ENCODE results near the gene TMEM200A. TPM values are rescaled to one million over a fixed set of nuclear protein-coding genes. Genes with fewer than 3 reads are reported as not detected.

The TMEM200A gene
- total RNA-seq, 1 donor from 2014 or later = not detected

GRCh38 chr6:130372786-130373185, 7.0 kb downstream of the TMEM200A start:
- no peak for ATAC-seq
- intact Hi-C loops (cut with DNase I) = no loop called here
- DNase-seq (ENCODE audit: missing footprints) = no peak

DNA sequence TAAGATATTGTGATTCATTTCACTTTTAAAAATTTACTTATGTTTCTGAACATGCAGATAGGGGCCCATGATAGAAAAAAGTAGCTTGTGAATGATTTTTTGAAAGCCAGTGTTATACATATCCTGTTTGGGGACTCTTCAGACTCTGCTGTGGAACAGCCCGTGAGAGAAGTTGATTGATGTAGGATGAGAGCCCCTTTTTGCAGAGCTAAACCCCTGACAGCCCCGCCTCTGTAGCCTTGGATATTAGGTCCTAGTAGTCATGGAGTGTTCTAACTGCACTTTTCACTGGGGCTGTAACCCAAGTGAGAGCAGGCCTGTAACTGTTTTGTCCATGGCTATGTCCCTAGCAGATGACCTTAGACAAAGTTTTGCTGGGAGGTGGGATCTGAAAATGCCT, 8.2 kb downstream of the TMEM200A start:
- no peak for DNase-seq (ENCODE audit: missing footprints)
- no peak for ATAC-seq
- intact Hi-C loops (cut with DNase I) = no loop called here

DNA sequence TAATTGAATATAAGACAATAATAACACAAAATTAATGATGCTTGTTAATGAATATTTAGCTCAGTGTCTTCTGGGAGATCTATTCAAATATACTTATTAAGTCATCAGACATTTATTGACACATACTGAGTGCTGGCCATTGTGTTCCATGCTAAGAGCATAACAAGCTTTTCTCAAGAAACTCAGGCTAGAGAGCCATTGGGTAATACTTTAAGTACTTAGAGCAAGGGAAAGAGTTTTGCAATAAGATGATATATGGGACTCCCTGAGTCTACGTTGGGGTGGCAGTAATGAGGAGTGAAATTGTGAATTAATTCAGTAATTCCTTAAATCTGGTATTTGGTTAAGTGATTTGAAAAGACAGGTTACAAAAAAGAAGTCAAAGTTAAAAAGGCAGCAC, 11.1 kb downstream of the TMEM200A start:
- intact Hi-C loops (cut with DNase I) = no loop called here
- ATAC-seq (no peak), DNase-seq (ENCODE audit: missing footprints) (no peak)

GRCh38 chr6:130377371-130377770, 11.6 kb downstream of the TMEM200A start:
- DNase-seq (ENCODE audit: missing footprints) (no peak), ATAC-seq (no peak)
- intact Hi-C loops (cut with DNase I) = no loop called here

GRCh38 chr6:130377915-130378314, 12.1 kb downstream of the TMEM200A start:
- intact Hi-C loops (cut with DNase I) = no loop called here

DNA sequence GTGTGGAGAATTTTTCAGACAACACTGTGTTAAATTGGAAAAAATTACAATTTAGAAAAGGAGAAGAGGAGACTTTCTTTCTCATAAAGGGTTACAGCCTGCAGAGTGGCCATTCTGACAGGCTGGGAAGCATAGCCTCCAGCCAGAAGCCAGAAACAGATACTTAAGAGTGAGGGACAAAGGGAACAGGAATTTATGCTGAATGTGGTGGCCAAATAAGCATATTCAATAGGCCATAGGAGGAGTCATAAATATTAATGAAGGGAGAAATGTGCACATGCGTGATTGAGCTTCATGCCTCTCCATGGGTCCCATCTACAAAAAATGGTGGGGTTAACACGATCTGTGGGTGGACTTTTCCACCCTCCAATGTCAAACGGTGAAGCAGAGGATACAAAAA, 13.4 kb downstream of the TMEM200A start:
- no peak for ATAC-seq
- DNase-seq (ENCODE audit: missing footprints) = no peak
- intact Hi-C loops (cut with DNase I) = no loop called here

More at GRCh38 chr6:130377915-130378314, 12.1 kb downstream of the TMEM200A start:
- DNase-seq (ENCODE audit: missing footprints) (no peak), ATAC-seq (no peak)

GRCh38 chr6:130381012-130381411, 15.2 kb downstream of the TMEM200A start:
- intact Hi-C loops (cut with DNase I) = no loop called here
- no peak for DNase-seq (ENCODE audit: missing footprints)

GRCh38 chr6:130381459-130382380, 15.9 kb downstream of the TMEM200A start:
- DNase-seq (ENCODE audit: missing footprints) (no peak), ATAC-seq (no peak)
- intact Hi-C loops (cut with DNase I) = no loop called here

More at GRCh38 chr6:130381012-130381411, 15.2 kb downstream of the TMEM200A start:
- no peak for ATAC-seq

DNA sequence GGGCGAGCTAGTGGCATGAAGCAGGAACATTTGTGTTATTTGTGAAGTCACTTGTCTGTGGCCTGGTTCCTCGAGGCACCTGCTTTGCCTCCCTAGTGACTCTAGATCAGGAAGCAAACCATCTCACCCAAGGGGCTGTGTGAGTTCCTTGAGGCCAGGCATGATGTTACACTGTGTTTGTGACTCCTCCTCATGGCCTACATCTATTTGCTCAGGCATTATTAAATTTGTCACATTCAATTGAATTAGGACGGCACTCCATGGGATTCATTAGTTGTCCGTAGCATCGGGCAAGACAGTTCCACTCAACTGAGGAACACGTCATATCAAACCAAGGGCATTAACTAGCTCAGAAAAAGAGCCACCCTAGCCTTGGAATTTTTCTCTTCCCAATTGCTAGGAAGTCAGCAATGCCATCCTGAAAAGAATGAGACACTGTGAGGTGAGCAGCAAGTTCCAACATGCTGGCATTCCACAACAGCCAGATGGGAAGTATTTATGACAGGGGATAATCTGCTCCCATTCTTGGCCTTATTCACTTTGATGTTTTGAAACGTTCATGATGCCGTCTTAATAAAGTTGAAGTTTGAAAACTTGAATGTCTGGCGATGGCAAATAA, 17.2 kb downstream of the TMEM200A start:
- intact Hi-C loops (cut with DNase I) = no loop called here
- DNase-seq (ENCODE audit: missing footprints) = no peak
- ATAC-seq = no peak

DNA sequence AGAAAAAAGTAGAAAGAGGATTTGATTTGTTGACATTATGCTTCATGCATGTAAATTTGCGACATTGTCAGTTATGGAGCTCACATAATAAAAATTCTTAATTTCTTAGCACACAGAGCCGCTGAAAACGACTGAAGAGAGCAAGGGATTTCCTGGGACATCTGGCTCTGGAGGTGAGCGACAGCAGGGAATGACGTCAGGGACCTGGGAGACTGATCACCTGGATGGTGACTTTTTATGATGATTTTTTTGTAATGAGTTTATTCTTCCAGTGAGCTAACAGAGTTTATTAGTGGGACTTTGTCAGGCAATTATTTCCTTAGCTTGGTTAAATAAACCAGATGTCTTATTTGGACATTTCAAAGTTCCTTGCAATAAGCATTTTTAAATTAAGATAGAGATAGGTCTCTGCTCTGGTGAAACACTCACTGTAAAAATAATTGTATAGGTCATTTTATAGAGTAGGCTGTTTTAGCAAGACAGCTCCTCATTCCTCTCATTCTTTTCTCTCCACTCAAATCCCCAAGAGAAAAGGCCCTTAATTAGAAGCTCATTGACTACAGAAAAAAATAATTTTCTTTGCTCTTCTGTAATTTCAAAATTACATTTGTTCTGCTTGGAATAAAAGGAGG, 19.4 kb downstream of the TMEM200A start:
- no peak for DNase-seq (ENCODE audit: missing footprints)
- intact Hi-C loops (cut with DNase I) = no loop called here
- ATAC-seq = no peak

- ATAC-seq (no peak), DNase-seq (ENCODE audit: missing footprints) (no peak)
- intact Hi-C loops (cut with DNase I) = no loop called here
Observed at GRCh38 chr6:130389142-130389541, 23.3 kb downstream of the TMEM200A start.

DNA sequence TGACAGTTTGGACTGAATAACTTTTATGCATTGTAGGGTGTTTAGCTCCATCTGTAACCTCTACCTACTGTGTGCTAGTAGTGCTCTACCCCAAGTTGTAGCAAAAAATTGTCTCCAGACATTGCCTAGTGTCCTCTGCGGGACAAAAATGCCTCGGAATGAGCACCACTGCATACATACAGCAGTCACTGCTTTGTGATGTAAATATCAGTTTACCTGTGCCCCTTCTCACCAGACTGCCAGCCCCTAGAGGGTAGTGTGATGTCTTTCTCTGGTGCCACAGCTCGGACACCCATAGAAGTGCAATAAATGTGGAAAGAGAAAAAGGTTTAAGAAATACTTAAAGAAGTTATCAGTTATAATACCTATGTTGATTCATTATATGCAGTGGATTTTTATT, 25.1 kb downstream of the TMEM200A start:
- ATAC-seq = no peak
- intact Hi-C loops (cut with DNase I) = no loop called here
- DNase-seq (ENCODE audit: missing footprints) = no peak

- intact Hi-C loops (cut with DNase I) = no loop called here
- ATAC-seq (no peak), DNase-seq (ENCODE audit: missing footprints) (no peak)
Observed at GRCh38 chr6:130393306-130393705, 27.5 kb downstream of the TMEM200A start.

GRCh38 chr6:130394246-130394645, 28.4 kb downstream of the TMEM200A start:
- DNase-seq (ENCODE audit: missing footprints) (no peak), ATAC-seq (no peak)
- intact Hi-C loops (cut with DNase I) = no loop called here

DNA sequence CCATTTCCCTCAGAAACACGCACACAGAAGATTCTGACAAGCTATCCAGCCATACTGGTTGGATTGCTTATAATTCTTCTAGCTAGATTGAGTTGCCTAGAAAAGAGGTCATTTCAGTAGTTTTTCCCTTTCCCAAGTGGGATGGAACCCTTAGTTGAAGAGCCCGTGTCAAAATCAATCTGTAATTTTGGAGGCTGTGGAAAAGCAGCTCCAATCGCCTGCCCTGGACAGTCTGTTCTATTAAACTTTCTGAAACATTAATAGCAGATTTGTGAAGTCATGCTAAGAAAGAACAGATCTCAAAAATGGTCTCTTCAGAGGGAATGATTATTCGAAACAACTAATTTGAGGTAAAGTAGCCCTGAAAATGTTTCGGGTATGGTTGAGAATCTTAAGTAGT, 29.3 kb downstream of the TMEM200A start:
- no peak for DNase-seq (ENCODE audit: missing footprints)
- intact Hi-C loops (cut with DNase I) = no loop called here

DNA sequence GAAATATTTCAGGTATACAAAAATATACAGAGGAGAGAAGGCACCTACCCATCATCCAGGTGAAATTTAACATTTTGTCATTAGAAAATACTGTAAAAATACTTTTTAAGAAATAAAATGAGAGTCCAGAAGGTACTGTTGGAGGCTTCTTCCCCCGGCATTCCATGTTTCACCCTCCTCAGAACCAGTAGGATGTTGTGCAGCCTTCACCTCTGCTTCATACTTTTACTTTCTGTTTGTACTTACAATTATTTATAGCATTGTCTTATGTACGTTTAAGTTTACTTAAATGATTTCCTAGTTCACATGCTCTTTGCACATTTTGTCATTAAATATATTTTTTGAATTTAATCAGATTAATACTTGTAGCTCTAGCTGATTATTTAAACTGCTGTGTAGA, 30.9 kb downstream of the TMEM200A start:
- ATAC-seq = no peak
- DNase-seq (ENCODE audit: missing footprints) = no peak
- intact Hi-C loops (cut with DNase I) = no loop called here

More for the DNA sequence above, 29.3 kb downstream of the TMEM200A start:
- ATAC-seq = no peak

- DNase-seq (ENCODE audit: missing footprints) (no peak), ATAC-seq (no peak)
- intact Hi-C loops (cut with DNase I) = no loop called here
Observed at GRCh38 chr6:130405549-130405948, 39.7 kb downstream of the TMEM200A start.

DNA sequence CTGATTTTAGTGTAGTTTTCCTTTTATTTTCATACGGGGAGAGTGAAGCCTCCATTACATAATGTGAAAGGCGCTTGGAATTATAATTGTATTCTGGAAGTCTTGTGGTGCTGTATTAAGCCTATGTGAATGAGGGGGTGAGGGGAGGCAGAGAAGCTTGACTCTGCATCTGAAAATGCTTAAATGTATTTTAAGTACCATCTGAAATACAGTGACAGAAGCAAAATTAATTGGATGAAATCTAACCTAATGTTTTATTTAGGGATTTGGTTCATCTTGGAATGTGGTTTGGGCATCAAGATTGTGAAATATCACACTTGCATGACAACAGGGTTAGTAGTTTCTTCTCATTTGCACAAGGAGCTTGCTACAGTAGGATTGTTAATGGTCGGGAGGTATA, 41.2 kb downstream of the TMEM200A start:
- intact Hi-C loops (cut with DNase I) = no loop called here
- ATAC-seq = no peak

DNA sequence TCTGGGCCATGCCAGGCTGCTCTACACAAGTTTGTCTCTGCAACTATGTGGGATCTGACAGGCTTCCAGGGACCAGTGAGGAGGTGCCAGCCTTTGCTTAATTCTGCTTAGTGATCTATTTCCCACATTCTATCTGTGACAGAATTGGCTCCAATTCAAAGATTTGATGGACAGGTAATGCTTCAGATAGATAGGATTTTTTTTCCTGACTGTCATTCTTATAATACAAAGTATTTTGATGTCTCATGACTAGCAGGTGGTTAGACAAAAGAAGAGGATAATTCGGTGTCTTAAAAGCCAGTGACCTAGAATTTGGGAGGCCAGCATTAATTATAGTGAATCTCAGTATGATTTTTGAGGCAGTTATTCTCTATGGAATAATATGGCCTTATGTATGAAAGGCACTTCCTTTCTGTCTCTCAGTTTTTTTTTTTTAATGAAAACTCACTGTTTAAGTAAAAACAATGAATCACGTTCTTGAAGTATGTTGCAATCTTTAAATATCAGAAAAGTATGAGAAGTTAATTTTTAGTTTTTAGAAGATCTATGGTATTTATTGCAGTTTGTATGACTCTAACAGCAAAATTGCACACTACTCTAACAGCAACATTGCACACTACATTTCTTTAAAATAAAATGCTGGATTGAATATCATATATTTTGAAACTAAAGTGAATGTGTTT, 43.7 kb downstream of the TMEM200A start:
- DNase-seq (ENCODE audit: missing footprints) (no peak), ATAC-seq (no peak)
- intact Hi-C loops (cut with DNase I) = no loop called here

More for the DNA sequence above, 41.2 kb downstream of the TMEM200A start:
- DNase-seq (ENCODE audit: missing footprints) = no peak

Data from Right ventricle myocardium inferior (tissue), 1 donor.